ENCODE measurements around the gene POSTN. TPM values are rescaled to one million over a fixed set of nuclear protein-coding genes. Genes with fewer than 3 reads are reported as not detected.

The POSTN gene
- total RNA-seq, 1 donor from 2014 or later = 93.0 TPM

GRCh38 chr13:37640499-37640898, 41.9 kb upstream of the POSTN start:
- no peaks in the 10 kb centered on the region for H3K27me3 Mint-ChIP-seq (ENCODE audit: low read depth)
- no peaks in the 10 kb centered on the region for H3K36me3 Mint-ChIP-seq (ENCODE audit: low read depth)

GRCh38 chr13:37636701-37637100, 38.1 kb upstream of the POSTN start:
- Mint-ChIP-seq H3K4me3 (no peak overlapping the region), H3K27me3 (ENCODE audit: low read depth) (no peaks in the 10 kb centered on the region), H3K4me1 (peaks cover 9% of the 10 kb centered on the region), H3K36me3 (ENCODE audit: low read depth) (no peaks in the 10 kb centered on the region), H3K9me3 (no peaks in the 10 kb centered on the region), H3K27ac (ENCODE audit: unreplicated experiment) (no peak overlapping the region)
- DNase-seq (ENCODE audit: low read depth, low spot score) = no peak
- no peak for TF ChIP-seq CTCF (conservative IDR thresholded peaks at IDR 0.05)

More at GRCh38 chr13:37640499-37640898, 41.9 kb upstream of the POSTN start:
- DNase-seq (ENCODE audit: low read depth, low spot score) = no peak
- peak; percentile 73 for TF ChIP-seq CTCF (conservative IDR thresholded peaks at IDR 0.05)
- Mint-ChIP-seq H3K4me1 (peaks cover 17% of the 10 kb centered on the region), H3K9me3 (no peaks in the 10 kb centered on the region), H3K27ac (ENCODE audit: unreplicated experiment) (no peak overlapping the region), H3K4me3 (no peak overlapping the region)

- no peak for DNase-seq (ENCODE audit: low read depth, low spot score)
- H3K9me3 Mint-ChIP-seq = peaks cover 2% of the 10 kb centered on the region
- H3K4me3 Mint-ChIP-seq = no peak overlapping the region
- TF ChIP-seq CTCF (conservative IDR thresholded peaks at IDR 0.05) = no peak
- H3K27ac Mint-ChIP-seq (ENCODE audit: unreplicated experiment) = no peak overlapping the region
- H3K4me1 Mint-ChIP-seq = no peaks in the 10 kb centered on the region
- no peaks in the 10 kb centered on the region for H3K27me3 Mint-ChIP-seq (ENCODE audit: low read depth)
- no peaks in the 10 kb centered on the region for H3K36me3 Mint-ChIP-seq (ENCODE audit: low read depth)
Measured at GRCh38 chr13:37632294-37632693, 33.7 kb upstream of the POSTN start.

- TF ChIP-seq CTCF (conservative IDR thresholded peaks at IDR 0.05) = no peak
- no peak overlapping the region for H3K4me3 Mint-ChIP-seq
- H3K27ac Mint-ChIP-seq (ENCODE audit: unreplicated experiment) = no peak overlapping the region
- no peak for DNase-seq (ENCODE audit: low read depth, low spot score)
- H3K36me3 Mint-ChIP-seq (ENCODE audit: low read depth) = no peaks in the 10 kb centered on the region
- peaks cover 2% of the 10 kb centered on the region for H3K9me3 Mint-ChIP-seq
- no peaks in the 10 kb centered on the region for H3K27me3 Mint-ChIP-seq (ENCODE audit: low read depth)
- H3K4me1 Mint-ChIP-seq = no peaks in the 10 kb centered on the region
Measured at GRCh38 chr13:37627428-37627827, 28.9 kb upstream of the POSTN start.

- peaks cover 2% of the 10 kb centered on the region for H3K36me3 Mint-ChIP-seq (ENCODE audit: low read depth)
- no peaks in the 10 kb centered on the region for H3K27me3 Mint-ChIP-seq (ENCODE audit: low read depth)
- peaks cover 18% of the 10 kb centered on the region for H3K4me1 Mint-ChIP-seq
- no peak overlapping the region for H3K27ac Mint-ChIP-seq (ENCODE audit: unreplicated experiment)
- TF ChIP-seq CTCF (conservative IDR thresholded peaks at IDR 0.05) = no peak
- no peak for DNase-seq (ENCODE audit: low read depth, low spot score)
- H3K4me3 Mint-ChIP-seq = no peak overlapping the region
- H3K9me3 Mint-ChIP-seq = peaks cover 3% of the 10 kb centered on the region
Measured at GRCh38 chr13:37621811-37622361, 23.3 kb upstream of the POSTN start.
